Measurements from ENCODE around the gene NRG2. TPM values are rescaled to one million over a fixed set of nuclear protein-coding genes. Genes with fewer than 3 reads are reported as not detected.

Gene NRG2
- polyA plus RNA-seq, 1 experiment, result not detected

GRCh38 chr5:139875957-139876356 lies 167.1 kb downstream of the NRG2 start:
- no peak for TF ChIP-seq CTCF (IDR thresholded peaks at IDR 0.05; ENCODE audit: insufficient read depth, low read depth, low read length)
- no peak for DNase-seq (ENCODE audit: low read depth)
- Histone ChIP-seq H3K4me3 (ENCODE audit: low read depth, low read length) (no peak overlapping the region), H3K27me3 (ENCODE audit: control insufficient read depth, insufficient read depth, low read length) (peaks cover 5% of the 10 kb centered on the region), H3K36me3 (ENCODE audit: control insufficient read depth, insufficient read depth, low read length) (no peaks in the 10 kb centered on the region)
- ChIA-PET CTCF (interaction anchor here (0.8 kb wide), 1 partner anchor 12 kb away, joined by 3 read pairs; no protein-coding TSS in a partner anchor), POLR2A (no interaction called here)

GRCh38 chr5:139872851-139873794 lies 170.0 kb downstream of the NRG2 start:
- TF ChIP-seq CTCF (IDR thresholded peaks at IDR 0.05; ENCODE audit: insufficient read depth, low read depth, low read length), result no peak
- H3K4me3 ChIP-seq (ENCODE audit: low read depth, low read length), result no peak overlapping the region
- POLR2A ChIA-PET, result no interaction called here
- H3K27me3 ChIP-seq (ENCODE audit: control insufficient read depth, insufficient read depth, low read length), result peaks cover 7% of the 10 kb centered on the region
- no peaks in the 10 kb centered on the region for H3K36me3 ChIP-seq (ENCODE audit: control insufficient read depth, insufficient read depth, low read length)
- DNase-seq (ENCODE audit: low read depth), result no peak
- CTCF ChIA-PET, result interaction anchor here (1.2 to 2.7 kb wide), 4 partner anchors 10 to 86 kb away, joined by 3 to 8 read pairs (median 6); no protein-coding TSS in a partner anchor

GRCh38 chr5:139872052-139872766 lies 170.9 kb downstream of the NRG2 start:
- TF ChIP-seq CTCF (IDR thresholded peaks at IDR 0.05; ENCODE audit: insufficient read depth, low read depth, low read length), result no peak
- Histone ChIP-seq H3K4me3 (ENCODE audit: low read depth, low read length) (no peak overlapping the region), H3K27me3 (ENCODE audit: control insufficient read depth, insufficient read depth, low read length) (peaks cover 7% of the 10 kb centered on the region), H3K36me3 (ENCODE audit: control insufficient read depth, insufficient read depth, low read length) (no peaks in the 10 kb centered on the region)
- ChIA-PET CTCF (interaction anchor here (0.6 to 2.7 kb wide), 6 partner anchors 9 to 950 kb away, joined by 3 to 8 read pairs (median 5); no protein-coding TSS in a partner anchor), POLR2A (no interaction called here)
- no peak for DNase-seq (ENCODE audit: low read depth)

- Histone ChIP-seq H3K36me3 (ENCODE audit: control insufficient read depth, insufficient read depth, low read length) (no peaks in the 10 kb centered on the region), H3K4me3 (ENCODE audit: low read depth, low read length) (no peak overlapping the region), H3K27me3 (ENCODE audit: control insufficient read depth, insufficient read depth, low read length) (peaks cover 8% of the 10 kb centered on the region)
- CTCF ChIA-PET, result interaction anchor here (0.8 to 2.7 kb wide), 5 partner anchors 8 to 85 kb away, joined by 3 to 8 read pairs (median 6); no protein-coding TSS in a partner anchor
- POLR2A ChIA-PET, result no interaction called here
- no peak for DNase-seq (ENCODE audit: low read depth)
- TF ChIP-seq CTCF (IDR thresholded peaks at IDR 0.05; ENCODE audit: insufficient read depth, low read depth, low read length), result no peak
Observed at GRCh38 chr5:139871614-139872013, 171.5 kb downstream of the NRG2 start.

- Histone ChIP-seq H3K36me3 (ENCODE audit: control insufficient read depth, insufficient read depth, low read length) (no peaks in the 10 kb centered on the region), H3K27me3 (ENCODE audit: control insufficient read depth, insufficient read depth, low read length) (peaks cover 13% of the 10 kb centered on the region), H3K4me3 (ENCODE audit: low read depth, low read length) (no peak overlapping the region)
- no peak for DNase-seq (ENCODE audit: low read depth)
- ChIA-PET POLR2A (no interaction called here), CTCF (interaction anchor here (0.6 to 2.7 kb wide), 4 partner anchors 10 to 84 kb away, joined by 3 to 8 read pairs (median 4); no protein-coding TSS in a partner anchor)
- TF ChIP-seq CTCF (IDR thresholded peaks at IDR 0.05; ENCODE audit: insufficient read depth, low read depth, low read length), result no peak
Observed at GRCh38 chr5:139870677-139871076, 172.4 kb downstream of the NRG2 start.

All from BJ (cell line).